ENCODE results near the gene MYBPC2.

DNA sequence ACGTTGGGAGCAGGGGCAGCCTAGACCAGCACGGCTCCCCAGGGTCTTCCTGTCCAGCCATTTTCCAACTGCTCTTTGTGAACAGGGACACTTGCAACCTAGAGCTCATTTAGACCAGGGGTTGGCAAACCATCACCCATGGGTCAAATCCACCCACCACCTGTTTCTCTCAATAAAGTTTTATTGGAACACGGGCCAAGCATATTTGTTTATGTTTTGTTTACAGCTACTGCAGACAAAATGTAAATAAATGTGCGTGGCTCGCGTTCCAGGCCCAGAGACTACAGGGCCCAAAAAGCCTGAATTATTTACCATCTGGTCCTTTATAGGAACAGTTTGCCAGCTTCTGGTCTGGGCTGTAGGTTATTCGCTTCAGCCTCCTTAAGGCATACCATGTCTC lies 30.3 kb downstream of the MYBPC2 start:
- TF ChIP-seq POLR2A (IDR thresholded peaks at IDR 0.05): no peak
- TF ChIP-seq, protein P1, sequence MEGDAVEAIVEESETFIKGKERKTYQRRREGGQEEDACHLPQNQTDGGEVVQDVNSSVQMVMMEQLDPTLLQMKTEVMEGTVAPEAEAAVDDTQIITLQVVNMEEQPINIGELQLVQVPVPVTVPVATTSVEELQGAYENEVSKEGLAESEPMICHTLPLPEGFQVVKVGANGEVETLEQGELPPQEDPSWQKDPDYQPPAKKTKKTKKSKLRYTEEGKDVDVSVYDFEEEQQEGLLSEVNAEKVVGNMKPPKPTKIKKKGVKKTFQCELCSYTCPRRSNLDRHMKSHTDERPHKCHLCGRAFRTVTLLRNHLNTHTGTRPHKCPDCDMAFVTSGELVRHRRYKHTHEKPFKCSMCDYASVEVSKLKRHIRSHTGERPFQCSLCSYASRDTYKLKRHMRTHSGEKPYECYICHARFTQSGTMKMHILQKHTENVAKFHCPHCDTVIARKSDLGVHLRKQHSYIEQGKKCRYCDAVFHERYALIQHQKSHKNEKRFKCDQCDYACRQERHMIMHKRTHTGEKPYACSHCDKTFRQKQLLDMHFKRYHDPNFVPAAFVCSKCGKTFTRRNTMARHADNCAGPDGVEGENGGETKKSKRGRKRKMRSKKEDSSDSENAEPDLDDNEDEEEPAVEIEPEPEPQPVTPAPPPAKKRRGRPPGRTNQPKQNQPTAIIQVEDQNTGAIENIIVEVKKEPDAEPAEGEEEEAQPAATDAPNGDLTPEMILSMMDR (IDR thresholded peaks at IDR 0.05): no peak

Data from tibial nerve (tissue), 3 donors.